ENCODE measurements around the gene CNKSR1. TPM values are rescaled to one million over a fixed set of nuclear protein-coding genes. Genes with fewer than 3 reads are reported as not detected.

The CNKSR1 gene
- total RNA-seq: 5.9 and 7.2 TPM in 2 replicates

GRCh38 chr1:26177182-26177684 lies at the start of gene CNKSR1:
CNKSR1 (plus strand) TSS chr1:26177491; CDS start chr1:26177548, 57 bp downstream.
- intact Hi-C loops (cut with micrococcal nuclease): no loop called here

- intact Hi-C loops (cut with micrococcal nuclease): no loop called here
Measured at GRCh38 chr1:26129778-26130177, 47.5 kb upstream of the CNKSR1 start.

GRCh38 chr1:26130695-26131094 lies 46.6 kb upstream of the CNKSR1 start:
- intact Hi-C loops (cut with micrococcal nuclease): no loop called here

- intact Hi-C loops (cut with micrococcal nuclease): no loop called here
Measured at GRCh38 chr1:26132128-26132833, 45.0 kb upstream of the CNKSR1 start.

- intact Hi-C loops (cut with micrococcal nuclease): no loop called here
Measured at GRCh38 chr1:26132834-26133167, 44.5 kb upstream of the CNKSR1 start.

GRCh38 chr1:26134466-26134865 lies 42.8 kb upstream of the CNKSR1 start:
- intact Hi-C loops (cut with micrococcal nuclease): no loop called here

GRCh38 chr1:26138974-26139558 lies 38.2 kb upstream of the CNKSR1 start:
- intact Hi-C loops (cut with micrococcal nuclease): no loop called here

GRCh38 chr1:26142159-26142558 lies 35.1 kb upstream of the CNKSR1 start:
- intact Hi-C loops (cut with micrococcal nuclease): no loop called here

- intact Hi-C loops (cut with micrococcal nuclease): loop anchor here (1.0 kb wide), 3 partner anchors 19 to 110 kb away; no protein-coding TSS in a partner anchor
Measured at GRCh38 chr1:26145041-26145959, 32.0 kb upstream of the CNKSR1 start.

GRCh38 chr1:26145960-26146294 lies 31.4 kb upstream of the CNKSR1 start:
- intact Hi-C loops (cut with micrococcal nuclease): loop anchor here (1.0 kb wide), 3 partner anchors 20 to 111 kb away; no protein-coding TSS in a partner anchor

GRCh38 chr1:26148887-26149286 lies 28.4 kb upstream of the CNKSR1 start:
- intact Hi-C loops (cut with micrococcal nuclease): no loop called here

- intact Hi-C loops (cut with micrococcal nuclease): no loop called here
Measured at GRCh38 chr1:26153966-26154532, 23.2 kb upstream of the CNKSR1 start.

GRCh38 chr1:26154750-26155149 lies 22.5 kb upstream of the CNKSR1 start:
- intact Hi-C loops (cut with micrococcal nuclease): no loop called here

- intact Hi-C loops (cut with micrococcal nuclease): no loop called here
Measured at GRCh38 chr1:26155370-26156284, 21.7 kb upstream of the CNKSR1 start.

GRCh38 chr1:26156285-26157038 lies 20.8 kb upstream of the CNKSR1 start:
- intact Hi-C loops (cut with micrococcal nuclease): no loop called here

GRCh38 chr1:26158271-26158907 lies 18.9 kb upstream of the CNKSR1 start:
- intact Hi-C loops (cut with micrococcal nuclease): no loop called here

- intact Hi-C loops (cut with micrococcal nuclease): no loop called here
Measured at GRCh38 chr1:26158908-26159742, 18.2 kb upstream of the CNKSR1 start, which contains the start of gene FAM110D. FAM110D (plus strand) TSS chr1:26159079; CDS start chr1:26161292, 2,213 bp downstream.

- intact Hi-C loops (cut with micrococcal nuclease): loop anchor here (10.0 kb wide), 1 partner anchor 235 kb away; no protein-coding TSS in a partner anchor
Measured at GRCh38 chr1:26159743-26160039, 17.6 kb upstream of the CNKSR1 start.
